GM19238 (cell line): ENCODE data around the gene MYOD1.

Experiments
- DNase-seq: peaks from one replicate; pipeline ENCODE4 v3.0.0; 2011; ENCODE audit warnings: low spot score; ENCODE audit not compliant: insufficient read length

The MYOD1 gene

DNA sequence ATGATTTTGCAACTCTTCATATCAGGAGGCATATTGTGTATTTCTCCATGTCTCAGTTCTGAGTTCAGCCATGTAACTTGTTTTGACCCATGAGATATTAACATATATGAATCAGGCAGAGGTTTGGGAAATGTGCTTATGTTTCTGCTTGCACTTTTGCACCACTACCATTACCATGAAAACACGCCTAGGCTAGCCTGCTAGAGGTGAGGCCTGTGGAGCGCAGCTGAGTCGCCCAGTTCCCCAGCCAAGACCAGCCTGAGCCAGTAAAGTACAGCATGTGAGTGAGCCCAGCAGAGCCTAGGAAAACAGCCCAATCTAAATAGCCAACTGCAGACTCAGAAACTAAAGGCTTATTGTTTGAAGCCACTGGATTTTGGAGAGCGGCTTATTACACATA, 18.4 kb upstream of the MYOD1 start:
- DNase-seq = no peak

DNA sequence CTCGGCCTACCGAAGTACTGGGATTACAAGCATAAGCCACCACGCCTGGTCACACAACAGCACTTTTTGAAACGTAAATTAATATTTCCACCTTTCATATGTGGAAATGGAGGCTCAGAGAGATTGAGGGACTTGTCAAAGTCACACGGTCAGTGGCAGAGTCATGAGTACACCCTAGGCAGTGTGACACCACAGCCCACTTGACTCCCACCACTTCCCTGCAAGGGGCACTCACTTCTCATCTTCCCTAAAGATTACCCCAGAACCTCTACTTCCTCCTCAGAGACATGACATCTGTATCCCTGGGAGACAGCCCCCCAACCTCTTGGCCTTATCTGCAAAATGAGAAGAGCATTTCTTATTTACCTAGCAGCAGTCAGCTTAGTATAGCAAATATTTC, 16.5 kb upstream of the MYOD1 start:
- no peak for DNase-seq

DNA sequence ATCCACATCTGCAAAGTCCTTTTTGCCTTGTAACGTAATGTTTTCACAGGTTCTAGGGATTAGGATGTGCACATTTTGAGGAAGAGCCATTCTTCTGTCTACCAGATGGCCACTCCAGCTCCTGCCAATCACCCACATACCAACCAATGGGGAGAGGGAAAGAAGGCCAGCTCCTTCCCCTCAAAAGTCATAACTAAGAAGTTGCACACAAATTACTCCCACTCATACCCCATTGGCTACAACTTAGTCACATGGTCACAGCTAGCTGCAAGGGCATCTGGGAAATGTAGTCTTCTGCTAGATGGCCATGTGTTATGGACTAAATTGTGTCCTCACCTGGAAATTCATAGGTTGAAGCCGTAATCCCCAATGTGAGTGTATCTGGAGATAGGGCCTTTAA, 15.4 kb upstream of the MYOD1 start:
- no peak for DNase-seq

DNA sequence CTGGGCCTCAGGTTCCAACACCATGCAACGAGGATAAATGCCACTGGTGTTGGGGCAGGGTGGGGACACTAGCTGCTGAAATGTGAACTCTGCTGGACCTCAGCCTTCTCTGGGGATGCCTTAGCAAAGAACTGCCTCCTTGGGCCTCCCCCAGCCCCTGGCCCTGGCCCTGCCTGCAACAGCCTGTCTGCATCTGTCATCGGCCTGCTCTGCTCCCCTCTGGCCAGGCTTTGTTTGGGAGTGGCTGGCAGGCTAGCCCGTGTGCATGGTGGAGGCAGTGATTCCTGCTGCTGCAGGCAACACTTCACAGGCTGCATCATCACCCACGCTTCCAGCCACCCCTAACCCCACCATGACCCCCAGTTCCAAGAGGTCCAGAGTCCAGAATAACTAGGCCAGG, 11.5 kb upstream of the MYOD1 start:
- DNase-seq = no peak

DNA sequence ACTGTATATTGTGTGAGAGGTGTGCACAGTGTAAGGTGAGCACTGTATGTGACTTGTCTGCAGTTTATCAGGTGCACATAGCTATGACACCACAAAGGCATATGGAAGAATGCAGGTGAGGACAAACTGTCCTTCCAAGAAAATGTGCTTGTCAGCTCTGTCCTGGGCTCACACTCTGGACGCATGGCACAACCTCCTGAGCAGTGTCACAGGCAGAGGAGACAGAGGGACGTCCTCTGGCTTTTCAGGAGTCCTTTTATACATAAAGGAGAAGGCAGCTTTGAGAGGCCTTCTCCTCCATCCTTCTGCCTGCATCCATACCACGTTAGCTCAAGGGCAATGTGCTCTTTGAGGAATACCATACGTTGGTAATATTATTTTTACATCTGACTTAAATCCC, 7.5 kb upstream of the MYOD1 start:
- no peak for DNase-seq

DNA sequence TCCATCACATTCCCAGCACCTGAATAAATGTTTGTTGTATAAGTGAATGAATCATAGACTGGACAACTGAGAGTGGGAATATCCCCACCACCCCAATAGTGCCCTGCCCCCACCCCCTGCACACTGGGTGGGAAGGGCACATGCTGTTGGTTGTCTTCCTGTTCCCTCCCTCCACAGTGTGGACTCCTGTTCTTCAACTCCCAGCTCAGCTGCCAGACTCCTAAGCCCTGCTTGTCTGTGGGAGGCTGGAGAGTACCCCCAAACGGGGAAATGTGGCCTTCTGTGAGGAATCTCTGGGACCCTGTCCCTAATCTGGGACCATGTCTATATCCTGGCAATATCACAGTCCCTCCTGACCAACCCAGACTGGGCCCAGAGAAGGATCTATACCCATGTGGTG, 5.5 kb upstream of the MYOD1 start:
- no peak for DNase-seq

DNA sequence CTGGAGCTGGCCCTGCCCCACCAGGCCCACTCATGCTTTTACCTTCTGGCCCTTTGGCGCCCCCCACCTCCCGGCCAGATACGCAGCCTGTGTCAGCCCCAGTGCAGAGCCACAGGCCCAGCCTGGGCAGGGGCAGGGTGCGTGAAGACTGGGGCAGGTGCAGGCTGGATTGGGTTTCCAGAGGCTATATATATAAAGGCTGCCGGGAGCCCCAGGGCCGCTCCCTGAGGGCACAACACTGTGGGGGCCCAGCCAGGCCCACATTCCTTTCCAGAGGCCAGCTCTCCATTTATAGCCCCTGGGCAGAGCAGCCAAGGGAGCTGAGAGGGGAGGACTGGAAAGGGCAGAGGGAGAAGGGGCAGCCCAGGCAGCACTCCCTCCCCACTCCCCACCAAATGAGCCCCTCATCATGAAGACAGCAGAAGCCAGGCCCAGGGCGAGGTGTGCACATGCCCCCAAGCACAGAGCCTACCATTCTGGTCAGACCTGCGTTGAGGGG, 5.0 kb upstream of the MYOD1 start:
- no peak for DNase-seq

DNA sequence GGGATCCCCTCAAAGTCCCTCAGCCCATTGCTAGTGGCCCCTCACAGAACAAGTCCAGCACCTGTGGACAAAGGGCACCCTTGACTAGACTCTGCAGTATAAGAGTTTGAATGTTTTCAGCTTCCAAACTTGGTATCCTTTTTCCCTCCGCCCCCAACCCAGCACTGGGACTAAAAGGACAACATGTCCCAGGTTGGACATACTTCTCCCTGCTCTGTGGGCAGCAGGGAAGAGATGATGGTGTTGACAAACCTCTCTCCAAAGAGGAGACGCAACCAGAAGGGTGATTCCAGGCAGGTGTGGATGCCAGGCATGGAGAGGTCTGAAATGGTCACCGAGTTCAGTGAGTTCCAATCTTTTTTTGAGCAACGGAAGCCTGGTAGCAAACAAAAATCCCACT, 4.5 kb upstream of the MYOD1 start:
- DNase-seq = no peak

DNA sequence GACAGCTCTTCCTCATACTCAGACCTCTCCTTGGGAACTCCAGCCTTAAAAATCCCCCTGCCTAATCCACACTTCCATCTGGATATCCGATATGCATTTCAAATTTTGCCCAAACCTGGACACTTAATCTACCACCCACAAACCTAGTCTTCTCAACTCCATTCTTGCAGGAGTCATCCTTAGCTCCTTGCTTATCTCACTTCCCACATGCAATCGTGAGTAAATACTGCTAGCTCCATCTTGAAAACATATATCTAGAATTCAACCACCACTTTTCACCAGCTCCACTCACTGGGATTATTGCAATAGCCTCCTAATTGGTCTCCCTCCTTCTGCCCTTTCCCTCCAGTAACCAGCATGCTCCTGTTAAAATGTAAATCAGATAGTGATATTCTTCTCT, 2.6 kb upstream of the MYOD1 start:
- DNase-seq = no peak

DNA sequence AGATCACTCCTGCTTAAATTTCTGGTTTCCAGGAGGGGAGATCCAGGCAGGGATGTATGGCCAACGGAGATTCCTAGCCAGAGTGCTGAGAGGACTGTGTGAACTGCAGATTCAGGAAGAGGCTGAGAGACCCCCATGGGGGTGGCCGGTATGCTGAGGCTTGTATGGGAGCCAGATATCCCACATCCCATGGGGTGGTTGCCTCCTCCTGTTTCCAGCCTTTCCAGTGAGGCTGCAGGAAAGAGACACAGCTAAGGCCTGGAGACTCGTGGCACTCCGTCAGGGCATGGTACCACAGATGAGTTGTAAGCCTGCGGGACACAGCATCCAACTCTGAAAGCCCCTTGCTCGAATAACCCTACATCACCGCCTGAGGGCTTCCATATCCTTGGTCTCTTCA, 1.4 kb upstream of the MYOD1 start:
- DNase-seq = no peak

DNA sequence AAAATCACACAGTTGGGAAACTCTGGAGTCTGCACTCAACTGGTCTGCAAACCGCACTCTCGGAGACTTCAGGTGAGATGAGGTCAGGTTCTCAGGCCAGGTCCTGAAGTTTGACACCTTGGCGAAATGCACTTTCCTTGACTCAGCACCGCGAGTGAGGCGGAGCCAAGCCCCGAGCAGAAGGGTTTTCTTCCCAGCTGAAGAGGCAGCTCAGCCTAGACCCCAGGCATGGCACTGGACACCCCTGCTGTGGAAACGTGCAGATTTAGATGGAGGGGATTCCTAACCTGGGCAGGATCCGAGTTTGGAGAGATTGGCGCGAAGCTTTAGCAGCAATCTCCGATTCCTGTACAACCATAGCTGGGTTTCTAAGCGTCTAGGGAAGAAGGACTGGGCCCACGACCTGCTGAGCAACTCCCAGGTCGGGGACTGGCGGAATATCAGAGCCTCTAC, 835 bp upstream of the MYOD1 start:
- DNase-seq = no peak

DNA sequence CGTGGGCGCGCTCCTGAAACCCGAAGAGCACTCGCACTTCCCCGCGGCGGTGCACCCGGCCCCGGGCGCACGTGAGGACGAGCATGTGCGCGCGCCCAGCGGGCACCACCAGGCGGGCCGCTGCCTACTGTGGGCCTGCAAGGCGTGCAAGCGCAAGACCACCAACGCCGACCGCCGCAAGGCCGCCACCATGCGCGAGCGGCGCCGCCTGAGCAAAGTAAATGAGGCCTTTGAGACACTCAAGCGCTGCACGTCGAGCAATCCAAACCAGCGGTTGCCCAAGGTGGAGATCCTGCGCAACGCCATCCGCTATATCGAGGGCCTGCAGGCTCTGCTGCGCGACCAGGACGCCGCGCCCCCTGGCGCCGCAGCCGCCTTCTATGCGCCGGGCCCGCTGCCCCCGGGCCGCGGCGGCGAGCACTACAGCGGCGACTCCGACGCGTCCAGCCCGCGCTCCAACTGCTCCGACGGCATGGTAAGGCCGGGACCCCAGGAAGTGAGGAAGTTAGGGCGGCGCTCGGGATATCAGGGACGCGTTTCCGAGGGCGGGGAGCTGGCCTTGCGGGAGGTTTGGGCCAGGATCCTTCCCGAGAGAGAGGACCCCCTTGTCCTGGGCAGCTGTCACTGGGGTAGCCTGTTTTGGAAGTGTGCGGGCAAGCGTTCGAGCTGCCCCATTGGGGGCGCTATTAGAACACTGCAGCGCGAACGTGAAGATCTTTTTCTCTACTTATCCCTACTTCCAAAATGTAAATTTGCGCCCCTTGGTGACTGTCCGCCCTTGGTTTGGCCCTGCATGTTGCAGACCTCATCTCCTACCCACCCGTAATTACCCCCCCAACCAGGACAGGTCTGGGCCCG, 796 bp downstream of the MYOD1 start:
- DNase-seq = no peak

DNA sequence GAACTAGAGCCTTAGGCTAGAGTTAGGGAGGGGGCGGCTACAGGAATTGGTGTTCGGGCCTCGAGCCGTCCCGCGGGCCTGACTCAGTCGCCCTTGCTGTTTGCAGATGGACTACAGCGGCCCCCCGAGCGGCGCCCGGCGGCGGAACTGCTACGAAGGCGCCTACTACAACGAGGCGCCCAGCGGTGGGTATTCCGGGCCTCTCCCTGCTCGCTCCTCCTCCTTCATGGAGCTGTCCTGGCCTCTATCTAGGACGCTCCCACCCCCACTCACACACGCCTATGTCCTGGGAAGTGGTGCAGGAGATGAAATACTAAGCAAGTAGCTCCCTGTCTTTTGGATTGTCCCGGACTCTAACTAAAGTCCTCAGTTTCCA, 1.4 kb downstream of the MYOD1 start:
- no peak for DNase-seq

DNA sequence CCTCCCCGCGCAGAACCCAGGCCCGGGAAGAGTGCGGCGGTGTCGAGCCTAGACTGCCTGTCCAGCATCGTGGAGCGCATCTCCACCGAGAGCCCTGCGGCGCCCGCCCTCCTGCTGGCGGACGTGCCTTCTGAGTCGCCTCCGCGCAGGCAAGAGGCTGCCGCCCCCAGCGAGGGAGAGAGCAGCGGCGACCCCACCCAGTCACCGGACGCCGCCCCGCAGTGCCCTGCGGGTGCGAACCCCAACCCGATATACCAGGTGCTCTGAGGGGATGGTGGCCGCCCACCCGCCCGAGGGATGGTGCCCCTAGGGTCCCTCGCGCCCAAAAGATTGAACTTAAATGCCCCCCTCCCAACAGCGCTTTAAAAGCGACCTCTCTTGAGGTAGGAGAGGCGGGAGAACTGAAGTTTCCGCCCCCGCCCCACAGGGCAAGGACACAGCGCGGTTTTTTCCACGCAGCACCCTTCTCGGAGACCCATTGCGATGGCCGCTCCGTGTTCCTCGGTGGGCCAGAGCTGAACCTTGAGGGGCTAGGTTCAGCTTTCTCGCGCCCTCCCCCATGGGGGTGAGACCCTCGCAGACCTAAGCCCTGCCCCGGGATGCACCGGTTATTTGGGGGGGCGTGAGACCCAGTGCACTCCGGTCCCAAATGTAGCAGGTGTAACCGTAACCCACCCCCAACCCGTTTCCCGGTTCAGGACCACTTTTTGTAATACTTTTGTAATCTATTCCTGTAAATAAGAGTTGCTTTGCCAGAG, 2.0 kb downstream of the MYOD1 start:
- no peak for DNase-seq

DNA sequence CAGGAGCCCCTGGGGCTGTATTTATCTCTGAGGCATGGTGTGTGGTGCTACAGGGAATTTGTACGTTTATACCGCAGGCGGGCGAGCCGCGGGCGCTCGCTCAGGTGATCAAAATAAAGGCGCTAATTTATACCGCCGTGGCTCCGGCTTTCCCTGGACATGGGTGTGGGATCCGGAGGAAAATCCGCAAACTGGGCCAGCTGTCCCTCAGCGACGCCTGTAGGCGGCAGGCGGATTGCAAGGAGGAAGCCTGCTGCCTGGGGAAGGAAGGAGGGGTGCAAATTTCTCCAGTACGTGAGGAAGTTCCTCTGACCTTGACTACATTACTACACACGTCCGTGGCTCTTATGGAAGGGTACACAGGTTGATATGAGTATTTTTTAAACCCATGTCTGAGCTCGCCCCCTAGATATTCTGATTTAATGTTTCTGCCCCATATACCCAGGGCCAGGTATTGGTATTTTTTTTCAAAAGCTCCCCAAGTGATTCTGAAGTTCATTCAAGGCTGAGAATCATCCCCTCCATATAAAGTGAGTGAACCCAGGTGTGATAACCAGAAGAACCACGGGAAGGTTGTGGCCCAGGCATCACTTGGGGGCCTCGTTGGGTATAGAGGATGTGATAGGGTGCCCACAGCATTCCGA, 2.8 kb downstream of the MYOD1 start:
- DNase-seq = no peak

DNA sequence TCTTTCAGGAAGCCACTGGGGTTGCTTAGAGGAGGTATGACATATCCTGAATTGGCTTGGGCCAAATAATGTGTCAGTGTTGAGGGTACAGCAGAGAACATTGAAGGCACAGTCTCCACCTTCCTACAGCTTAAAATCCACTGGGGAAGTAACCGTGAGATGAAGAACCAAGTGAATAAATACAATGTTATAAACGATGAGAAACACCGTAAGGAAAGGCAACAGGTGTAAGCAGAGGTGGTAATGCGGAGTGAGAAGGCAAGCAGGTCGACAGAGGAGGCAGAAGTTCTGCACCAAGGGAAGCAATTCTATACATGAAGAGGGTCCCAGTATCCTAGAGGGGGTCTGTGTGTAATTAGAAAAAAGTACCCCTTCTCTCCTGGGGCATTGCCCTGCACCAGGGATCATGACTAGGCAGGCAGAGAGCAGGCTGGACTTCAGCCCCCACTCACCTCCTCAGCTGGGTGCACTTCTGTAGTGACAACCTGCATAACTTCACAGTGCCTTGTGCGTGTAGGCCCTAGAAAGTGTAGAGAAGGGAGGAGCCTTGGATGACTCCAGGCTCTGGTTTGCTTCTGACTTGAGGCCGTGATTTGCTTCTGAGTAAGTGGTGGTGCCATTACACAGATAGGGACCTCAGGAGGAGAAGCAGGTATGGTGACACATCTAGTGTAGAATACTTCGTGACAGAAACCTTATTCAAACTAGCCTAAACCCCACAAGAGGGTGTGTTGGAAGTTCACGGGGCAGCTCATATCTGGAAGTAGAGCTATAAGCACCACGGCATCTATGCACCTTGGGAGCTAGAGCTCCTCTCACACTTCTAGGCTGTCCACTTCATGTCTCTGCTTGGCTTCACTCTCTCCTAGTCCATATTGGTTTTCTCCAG, 4.9 kb downstream of the MYOD1 start:
- DNase-seq = no peak

DNA sequence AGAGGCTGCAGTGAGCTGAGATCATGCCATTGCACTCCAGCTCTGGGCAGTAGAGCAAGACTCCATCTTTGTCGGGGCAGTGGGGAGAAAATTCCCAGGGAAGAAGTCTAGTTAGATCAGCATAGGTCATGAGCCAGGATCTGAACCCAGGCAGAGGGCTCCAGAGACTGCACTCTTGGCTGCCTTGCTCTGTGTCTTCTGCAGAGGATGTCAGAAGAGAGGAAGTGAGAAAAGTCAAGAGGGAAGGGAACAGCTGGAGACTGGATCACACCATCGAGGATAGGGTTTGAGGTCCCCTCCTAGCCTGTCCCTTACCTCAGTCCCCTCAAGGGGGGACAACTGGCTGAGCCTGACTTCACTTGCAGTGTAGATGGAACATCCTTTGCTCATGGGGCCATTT, 5.8 kb downstream of the MYOD1 start:
- DNase-seq = no peak

DNA sequence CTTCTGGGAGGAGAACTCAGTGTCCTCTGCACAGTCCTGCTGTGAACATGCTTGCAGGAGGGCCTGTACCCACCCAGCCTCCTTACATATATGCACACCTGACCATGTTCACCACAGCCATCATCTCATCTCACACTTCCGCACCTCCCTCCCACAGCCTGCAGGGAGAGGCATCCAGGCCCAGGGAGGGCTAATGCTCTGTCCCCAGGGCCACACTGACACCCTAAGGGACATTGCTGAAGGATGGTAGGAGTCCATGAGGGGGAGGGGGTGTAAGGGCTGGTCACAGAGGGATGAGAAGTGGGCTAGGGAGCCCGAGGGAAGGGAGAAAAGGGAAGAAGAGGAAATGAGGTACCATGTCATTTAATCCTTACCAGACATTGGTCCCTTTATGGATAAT, 10.8 kb downstream of the MYOD1 start:
- no peak for DNase-seq

DNA sequence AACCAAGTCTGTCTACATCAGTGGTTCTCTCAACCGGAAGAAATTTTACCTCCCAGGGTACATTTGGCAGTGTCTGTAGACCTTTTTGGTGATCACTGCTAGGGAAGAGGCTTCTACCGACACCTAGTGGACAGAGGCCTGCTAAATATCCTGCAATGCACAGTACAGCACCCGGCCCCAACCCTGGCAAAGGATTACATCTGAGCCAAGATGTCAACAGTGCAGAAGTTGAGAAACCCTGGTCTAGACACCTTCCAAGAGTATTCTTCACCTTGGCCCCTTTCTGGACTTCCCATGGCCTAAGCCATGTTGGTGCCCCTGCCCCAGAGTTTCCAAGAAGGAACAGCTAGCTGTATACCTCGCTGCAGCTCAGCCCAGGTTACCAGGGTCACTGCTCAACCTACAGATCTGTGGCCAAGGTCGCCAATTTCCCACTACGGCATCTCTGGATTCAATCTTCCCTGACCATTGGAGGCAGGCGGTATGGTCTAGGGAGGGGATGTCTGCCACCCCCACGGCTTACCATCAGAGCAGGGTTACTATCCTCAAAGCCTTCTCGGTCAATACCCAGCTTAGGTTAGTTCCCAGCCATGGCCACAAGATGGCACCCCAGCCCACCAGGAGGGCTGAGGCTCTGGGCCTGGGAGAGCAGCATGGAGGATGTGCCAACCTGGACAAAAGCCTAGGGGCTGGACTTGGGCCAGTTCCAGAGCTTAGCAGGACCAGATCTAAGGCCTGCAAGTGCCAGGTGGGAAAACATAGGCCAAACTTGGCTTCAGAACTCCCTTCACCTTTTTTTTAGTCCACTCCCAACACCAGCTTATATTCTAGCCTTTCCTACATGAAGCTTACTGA, 11.5 kb downstream of the MYOD1 start:
- DNase-seq = peak; percentile 86

DNA sequence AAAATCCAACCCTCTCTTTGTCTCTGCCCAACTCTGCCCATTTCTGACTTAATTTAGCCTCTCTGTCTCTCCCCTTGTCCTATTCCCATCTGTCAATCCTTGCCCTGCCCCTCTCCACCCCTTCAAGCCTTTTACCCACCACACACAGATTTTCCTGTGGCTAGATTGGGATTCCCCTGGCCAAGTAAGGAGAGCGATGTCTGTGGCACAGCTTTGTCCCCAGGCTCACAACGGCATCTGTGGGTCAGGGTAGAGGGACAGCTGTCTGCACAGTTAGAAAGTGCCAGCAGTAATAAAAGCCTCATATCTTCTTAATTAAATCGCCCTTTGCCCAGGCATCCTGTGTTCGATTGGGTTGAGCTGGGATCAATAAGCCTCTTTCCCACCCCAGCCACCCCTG, 13.9 kb downstream of the MYOD1 start:
- no peak for DNase-seq
